Activated T-helper 1 cell treated with anti-CD3 and anti-CD28 coated beads, Interleukin-2, amount 50 U/mL, for 16 hours (primary cell): ENCODE measurements around the gene OTUB1.

ENCODE experiments used
- DNase-seq, 2 donors: peaks; one replicate each; pipeline ENCODE4 v3.0.0-alpha.2; 2020; ENCODE audit warnings: low read depth in 1 of 2, low spot score in 1 of 2

OTUB1 gene

DNA sequence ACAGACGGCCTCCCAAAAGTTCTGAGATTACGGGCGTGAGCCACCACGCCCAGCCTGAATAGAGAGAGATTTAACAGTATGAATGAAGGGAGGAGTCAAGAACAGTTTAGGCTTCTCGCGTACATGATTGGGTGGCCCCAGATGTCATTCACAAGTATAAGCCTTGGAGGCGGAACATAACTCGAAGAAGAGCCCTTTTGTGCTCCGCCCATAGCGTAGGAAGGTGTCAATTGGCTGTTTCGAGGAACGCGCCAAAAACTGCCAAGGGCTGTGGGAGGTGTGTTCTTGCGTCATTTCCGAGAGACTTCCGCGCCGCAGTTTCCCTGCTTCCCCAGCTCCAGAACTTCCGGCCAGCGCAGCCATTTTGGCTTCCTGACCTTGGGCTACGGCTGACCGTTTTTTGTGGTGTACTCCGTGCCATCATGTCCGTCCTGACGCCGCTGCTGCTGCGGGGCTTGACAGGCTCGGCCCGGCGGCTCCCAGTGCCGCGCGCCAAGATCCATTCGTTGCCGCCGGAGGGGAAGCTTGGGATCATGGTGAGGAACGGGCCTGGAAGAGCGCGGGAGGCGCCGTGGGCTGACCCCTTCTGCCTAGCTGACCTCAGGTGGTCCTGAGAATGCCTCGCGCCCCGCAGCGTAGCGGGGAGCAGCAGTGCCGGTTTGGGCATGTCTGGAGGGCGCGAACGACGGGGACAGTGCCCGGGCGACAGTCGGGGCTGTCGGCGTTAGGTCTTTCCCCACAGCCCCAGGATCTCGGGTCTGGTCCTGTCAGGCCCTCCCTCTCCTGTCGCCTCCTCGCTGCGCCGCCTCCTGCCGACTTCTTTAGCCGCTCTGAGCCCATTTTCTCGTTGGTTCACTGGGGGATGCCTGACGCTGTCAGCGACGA is 11.7 kb upstream of the OTUB1 start, which contains the start of gene COX8A:
COX8A (plus strand) TSS at position 362 of the 885 bp plus-strand sequence; CDS start at position 423, 61 bp downstream.
- DNase-seq = peak; percentile 81 to 91

DNA sequence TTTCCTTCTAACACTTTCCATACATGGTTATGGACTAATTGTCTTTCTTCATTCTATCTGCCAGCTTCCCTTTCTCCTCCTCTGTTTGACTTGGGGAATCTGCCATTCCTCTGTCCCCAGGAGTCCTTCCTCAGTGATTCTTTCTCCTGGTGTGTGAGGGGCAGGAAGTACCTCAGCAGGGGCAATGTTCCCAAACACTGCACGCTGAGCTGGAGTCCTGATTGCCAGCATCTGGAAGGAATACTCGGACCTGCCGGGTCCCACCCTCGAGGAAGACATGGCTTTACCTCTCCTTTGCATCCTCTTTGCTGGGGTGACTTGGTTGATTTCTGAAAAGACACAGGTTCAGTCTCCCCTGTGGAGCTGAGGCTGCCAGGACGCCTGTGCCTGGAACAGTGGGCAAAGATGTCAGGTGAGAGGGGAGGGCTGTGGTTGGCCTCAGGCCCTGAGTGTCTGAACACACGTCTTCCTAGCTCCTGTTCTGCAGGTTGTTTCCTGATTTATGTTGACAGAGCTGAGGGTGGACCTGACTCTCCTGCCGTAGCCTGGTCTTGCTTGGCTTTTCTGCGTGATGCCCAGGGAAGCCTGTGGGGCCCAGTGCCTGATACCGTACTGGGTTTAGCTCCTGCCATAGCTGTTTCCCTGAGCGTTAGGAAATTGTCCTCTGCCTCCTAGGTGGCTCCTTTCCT is 7.5 kb upstream of the OTUB1 start:
- DNase-seq = no peak

GRCh38 chr11:63979426-63979825 is 6.8 kb upstream of the OTUB1 start:
- DNase-seq = no peak

- peak in 1 of 2 donors; percentile 54 for DNase-seq
Measured at GRCh38 chr11:63985812-63986155, 454 bp upstream of the OTUB1 start.

DNA sequence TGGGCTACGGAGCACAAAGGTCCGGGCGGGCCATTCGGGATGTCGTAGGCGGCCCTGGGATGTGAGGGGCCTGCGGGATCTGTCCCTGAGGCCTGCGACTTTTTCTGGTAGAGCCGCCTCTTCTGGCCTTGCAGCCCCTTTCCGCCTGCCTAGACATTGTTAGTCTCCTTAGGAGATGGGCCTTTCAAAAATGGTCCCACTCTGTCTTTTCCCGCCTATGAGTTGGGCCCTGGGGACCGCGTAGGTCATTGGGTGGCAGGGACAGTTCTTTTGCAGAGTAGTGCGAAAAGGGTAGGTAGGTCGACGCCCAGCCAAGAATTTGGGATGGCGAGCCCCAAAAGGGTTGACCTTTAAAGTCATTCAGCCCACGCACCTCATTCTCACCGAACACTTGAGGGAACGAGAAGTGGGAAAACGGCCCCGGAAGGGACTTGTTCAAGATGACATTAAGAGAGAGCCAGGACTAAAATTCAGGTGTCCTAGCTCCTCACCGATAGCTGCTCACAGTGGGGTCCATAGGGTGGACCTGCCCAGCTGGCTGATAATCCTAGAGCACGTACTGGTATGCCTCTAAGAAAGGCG is 785 bp downstream of the OTUB1 start:
- no peak for DNase-seq

DNA sequence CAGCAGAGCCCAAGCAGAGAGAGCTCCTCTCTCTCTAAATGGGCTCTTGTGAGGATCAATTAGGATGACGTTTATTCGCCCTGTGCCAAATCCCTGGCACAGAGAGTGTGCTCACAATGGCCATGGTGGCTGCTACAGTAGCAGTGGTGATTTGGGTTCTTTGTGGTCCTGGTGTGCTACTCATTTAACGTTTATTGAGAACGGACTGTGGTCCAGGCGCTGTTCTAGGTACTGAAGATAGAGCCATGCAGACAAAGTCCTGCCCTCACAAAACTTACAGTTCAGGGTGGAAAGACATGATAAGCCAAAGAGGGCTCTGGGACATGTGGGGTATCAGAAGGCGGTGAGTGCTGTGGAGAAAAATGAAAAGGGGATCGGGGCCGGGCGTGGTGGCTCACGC is 5.3 kb downstream of the OTUB1 start:
- no peak for DNase-seq

DNA sequence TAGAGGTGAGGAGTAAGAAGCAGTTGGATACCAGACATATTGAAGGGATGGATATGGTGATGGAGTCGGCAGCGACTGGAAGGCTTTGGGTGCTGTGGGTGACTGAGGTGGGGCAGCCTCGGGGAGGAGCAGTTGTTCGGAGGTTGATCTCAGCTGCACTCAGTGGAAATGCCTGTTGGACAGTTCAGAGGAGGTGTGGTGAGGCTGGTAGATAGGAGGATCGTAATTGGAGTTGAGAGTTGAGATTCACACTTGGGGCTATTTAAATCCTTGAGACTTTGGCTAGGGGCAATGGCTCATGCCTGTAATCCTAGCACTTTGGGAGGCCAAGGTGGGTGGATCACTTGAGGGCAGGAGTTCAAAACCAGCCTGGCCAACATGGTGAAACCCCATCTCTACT is 6.9 kb downstream of the OTUB1 start:
- no peak for DNase-seq

- no peak for DNase-seq
Measured at GRCh38 chr11:63993993-63994392, 7.8 kb downstream of the OTUB1 start.

DNA sequence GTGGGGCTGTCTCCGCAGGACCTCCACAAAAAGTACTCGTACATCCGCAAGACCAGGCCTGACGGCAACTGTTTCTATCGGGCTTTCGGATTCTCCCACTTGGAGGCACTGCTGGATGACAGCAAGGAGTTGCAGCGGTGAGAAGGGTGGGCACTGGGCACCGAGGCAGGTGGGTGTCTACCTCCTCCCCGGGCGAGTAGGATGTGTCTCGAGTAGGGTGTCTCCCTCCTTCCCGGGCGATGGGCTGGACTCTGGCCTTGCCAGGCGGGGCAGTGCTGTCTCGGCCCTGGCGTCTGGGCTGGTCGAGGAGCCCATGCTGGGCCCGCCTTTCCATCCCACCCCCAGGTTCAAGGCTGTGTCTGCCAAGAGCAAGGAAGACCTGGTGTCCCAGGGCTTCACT is 10.3 kb downstream of the OTUB1 start:
- no peak for DNase-seq

DNA sequence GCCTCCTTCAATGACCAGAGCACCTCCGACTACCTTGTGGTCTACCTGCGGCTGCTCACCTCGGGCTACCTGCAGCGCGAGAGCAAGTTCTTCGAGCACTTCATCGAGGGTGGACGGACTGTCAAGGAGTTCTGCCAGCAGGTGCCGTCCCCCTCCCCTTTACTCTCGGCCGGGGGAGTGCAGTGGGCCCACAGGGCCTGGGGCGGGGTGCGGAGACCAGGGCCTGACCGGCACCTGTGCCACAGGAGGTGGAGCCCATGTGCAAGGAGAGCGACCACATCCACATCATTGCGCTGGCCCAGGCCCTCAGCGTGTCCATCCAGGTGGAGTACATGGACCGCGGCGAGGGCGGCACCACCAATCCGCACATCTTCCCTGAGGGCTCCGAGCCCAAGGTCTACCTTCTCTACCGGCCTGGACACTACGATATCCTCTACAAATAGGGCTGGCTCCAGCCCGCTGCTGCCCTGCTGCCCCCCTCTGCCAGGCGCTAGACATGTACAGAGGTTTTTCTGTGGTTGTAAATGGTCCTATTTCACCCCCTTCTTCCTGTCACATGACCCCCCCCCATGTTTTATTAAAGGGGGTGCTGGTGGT is 11.0 kb downstream of the OTUB1 start:
- no peak for DNase-seq

GRCh38 chr11:63997801-63998337 is 11.6 kb downstream of the OTUB1 start:
- no peak for DNase-seq

DNA sequence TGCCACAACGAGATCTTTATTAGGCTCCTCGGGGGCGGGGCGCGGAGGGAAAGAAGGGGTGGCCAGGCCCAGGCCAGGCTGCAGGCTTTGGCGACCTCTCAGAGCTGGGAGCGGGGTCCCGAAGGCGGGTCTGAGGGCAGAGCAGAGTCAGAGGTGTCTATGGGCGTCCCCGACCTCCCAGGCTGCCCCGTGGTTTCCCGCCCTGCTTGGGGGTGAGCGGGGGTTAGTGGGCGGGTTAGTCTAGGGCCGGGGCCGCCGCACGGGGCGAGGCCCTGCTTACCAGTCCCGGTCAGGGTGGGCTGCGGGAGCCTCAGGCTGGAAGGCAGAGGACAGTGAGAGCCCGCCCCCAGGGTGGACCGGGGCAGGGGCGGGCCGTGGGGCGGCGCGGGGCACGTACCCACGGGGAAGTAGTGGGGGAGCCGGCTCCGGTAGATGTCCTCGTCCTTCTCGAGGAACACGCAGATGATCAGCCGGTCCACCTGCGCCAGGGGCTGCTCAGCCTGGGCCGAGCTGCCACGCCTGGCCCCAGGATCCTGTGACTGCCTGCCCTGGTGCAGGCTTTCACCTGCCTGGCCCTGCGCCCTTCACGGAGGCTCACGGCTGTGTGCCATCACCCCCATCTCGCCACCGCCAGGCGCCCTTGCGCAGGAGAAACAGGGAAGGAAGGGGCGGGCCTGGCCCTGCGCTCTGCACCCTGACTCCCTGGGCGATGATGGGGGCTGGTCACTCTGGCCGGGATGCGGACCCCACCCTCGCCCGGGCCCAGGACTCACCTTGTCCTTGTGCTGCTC is 12.5 kb downstream of the OTUB1 start:
- no peak for DNase-seq

- DNase-seq = peak; percentile 30 to 54
Measured at GRCh38 chr11:63999349-64000025, 13.2 kb downstream of the OTUB1 start.

DNA sequence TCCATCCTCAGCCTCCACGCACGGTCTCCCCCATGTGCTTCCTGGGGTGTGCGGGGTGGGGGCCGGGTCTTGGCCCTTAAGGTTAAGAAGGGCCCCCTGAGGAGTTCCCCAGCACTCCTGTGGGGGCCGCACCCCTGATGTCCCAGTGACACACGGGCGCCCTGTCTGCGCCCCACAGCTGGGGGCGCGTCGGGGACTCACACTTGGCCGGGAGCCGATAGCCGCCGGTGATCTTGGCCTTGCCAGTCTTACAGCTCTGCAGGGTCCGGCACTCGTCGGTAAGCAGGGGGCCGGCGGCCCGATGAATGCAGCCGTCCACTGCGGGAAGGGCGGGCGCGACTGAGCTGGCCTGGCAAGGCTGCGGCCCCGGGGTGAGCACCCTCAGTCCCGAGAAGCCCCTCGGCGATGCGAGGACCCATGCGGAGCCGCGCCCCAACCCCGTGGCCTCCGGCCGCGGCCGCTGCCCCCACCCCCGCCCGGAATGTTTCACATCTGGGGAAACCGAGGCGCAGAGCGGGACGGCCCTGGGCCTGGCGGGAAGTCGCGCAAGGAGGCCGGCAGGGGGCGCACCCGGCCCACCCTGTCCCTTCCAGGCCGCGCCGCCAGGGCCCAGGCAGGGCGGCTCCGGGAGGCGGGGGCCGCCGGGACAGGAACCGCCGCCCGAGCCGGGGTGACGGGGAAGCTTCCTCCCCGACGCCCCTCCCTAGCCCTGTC is 13.9 kb downstream of the OTUB1 start:
- DNase-seq = peak; percentile 50 to 65

DNA sequence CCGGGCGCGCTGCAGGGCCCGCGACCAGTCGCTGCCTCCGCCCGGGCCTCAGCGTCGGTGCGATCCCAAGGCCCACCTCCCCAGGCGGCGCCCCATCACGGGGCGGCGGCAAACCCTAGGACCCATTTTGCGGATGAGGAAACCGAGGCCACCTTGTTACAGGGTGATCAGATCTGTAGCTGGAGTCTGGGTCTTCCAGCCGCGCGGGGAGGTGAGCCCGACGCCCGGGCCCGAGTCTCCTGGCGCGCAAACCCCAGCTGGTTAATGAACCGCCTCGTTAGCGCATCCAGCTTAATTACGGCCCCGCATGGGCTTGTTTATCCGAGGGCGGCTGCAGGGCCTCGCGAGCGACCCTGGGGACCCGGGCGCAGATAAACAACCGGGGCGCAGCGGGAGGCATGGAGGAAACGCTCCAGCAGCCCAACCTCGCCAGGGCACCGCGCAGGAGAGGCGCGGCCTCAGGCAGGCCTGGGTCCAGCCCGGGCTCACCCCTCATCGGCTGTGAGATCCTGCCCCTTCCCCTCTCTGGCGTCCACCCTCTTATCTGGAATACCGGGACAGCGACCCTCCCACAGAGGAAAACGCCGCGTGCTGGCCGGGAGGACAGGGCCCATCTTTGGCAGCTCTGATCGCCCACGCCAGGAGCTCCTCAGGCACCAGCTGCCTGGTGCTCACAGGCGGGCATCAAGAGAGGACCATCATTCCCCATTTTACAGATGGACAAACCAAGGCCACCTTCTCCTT is 14.7 kb downstream of the OTUB1 start:
- no peak for DNase-seq

DNA sequence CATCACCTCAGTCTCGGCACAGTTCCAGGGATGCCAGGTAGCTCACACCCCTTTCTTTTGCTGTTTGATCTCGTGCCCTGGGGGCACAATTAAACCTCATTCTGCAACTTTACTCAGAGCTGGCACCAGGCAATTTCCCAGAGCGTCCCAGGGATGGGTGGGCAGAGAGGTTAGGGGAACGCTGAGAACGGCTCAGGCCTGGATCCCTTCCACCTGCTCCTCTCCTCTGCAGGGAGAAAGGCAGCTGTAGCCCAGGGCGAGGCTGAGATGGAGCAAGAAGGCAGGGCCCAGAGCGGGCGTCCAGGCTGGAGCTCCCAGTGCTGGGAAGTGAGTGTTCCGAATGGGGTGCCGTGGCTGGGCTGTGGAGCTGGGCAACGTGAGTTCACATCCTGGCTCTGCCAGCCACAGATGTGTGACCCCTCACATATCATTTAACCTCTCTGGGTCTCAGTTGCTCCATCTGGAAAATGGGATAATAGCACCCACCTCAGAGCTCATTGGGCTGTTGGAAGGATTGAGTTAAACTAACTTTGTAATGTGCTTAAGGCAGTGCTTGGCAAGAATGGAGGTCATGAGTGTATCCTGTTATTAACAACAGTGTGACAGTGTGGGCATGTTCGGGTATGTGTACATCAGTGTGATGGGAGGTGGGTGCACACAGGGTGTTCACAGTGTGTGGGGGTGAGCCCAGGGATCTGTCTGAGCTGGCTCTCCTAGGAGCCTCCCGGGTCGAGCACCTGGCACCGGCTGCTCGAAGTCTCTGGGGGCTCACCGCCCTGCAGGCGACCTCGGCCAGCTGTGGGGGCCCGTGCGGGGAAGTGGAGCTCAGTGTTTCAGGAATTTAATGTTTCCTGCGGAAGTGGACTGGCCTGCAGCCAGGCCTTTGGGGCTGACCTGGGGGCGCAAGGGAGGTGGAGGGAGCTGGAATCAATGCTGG is 15.5 kb downstream of the OTUB1 start:
- DNase-seq = no peak

- DNase-seq = no peak
Measured at GRCh38 chr11:64003807-64004589, 17.8 kb downstream of the OTUB1 start.
